K562 (cell line): ENCODE measurements around the gene CELF4. TPM values are rescaled to one million over a fixed set of nuclear protein-coding genes. Genes with fewer than 3 reads are reported as not detected.

Source experiments
- ATAC-seq: fragments of 200-7000 bp; cut with Tn5 transposase; 3 replicates; pipeline ENCODE4 v1.9.1; 2020; ENCODE audit warnings: moderate library complexity
- BruUV-seq: library from RNA; stranded (reverse); fragments of 400-500 nt; replicated peaks from 2 replicates; lab custom pipeline; 2021; lab: Mats Ljungman, UMichigan
- CTCF ChIA-PET: fragments of 300-600 bp; formaldehyde crosslinking; extraction: SDS; loops from one replicate; lab custom pipeline; 2021; ENCODE audit warnings: low intra/inter-chr PET ratio; lab: Yijun Ruan, JAX
- POLR2A ChIA-PET: fragments of 300-600, 350-650 bp; sonication (Branson Sonifier 250); formaldehyde crosslinking; extraction: SDS; loops from one replicate; lab custom pipeline; 2021; ENCODE audit warnings: antibody characterized with exemption, inconsistent platforms; lab: Yijun Ruan, JAX
- DNase-seq, 4 experiments: peaks; one replicate each; pipeline versions ENCODE4 v3.0.0 to v3.0.0-alpha.2; 2011 to 2018; ENCODE audit warnings: low spot score in 3 of 4, mixed read lengths in 3 of 4; ENCODE audit errors: extremely low read depth in 1 of 4
- FAIRE-seq: peaks from 2 replicates; lab custom pipeline; 2011; peaks lifted over from hg19 to GRCh38; lab: Jason Lieb, UNC
- H2AFZ ChIP-seq: 2 replicates; pipeline ENCODE4 v1.6.0; 2011; ENCODE audit warnings: low read depth, low read length, control low read depth, inconsistent platforms
- H3K27ac ChIP-seq: fragments of 200-600 bp; 3 replicates; pipeline ENCODE4 v1.8.0; 2011; ENCODE audit warnings: low read depth, mild to moderate bottlenecking, control low read depth, inconsistent platforms, low read length, moderate library complexity, mixed read lengths; ENCODE audit errors: extremely low read depth
- H3K27me3 ChIP-seq, 2 experiments: fragments of 300-600 bp in 1 of 2; 2 replicates in 1 of 2; 3 replicates in 1 of 2; pipeline versions ENCODE4 v1.6.0 to v1.8.0; 2011; ENCODE audit warnings: inconsistent platforms in 2 of 2, low read length in 2 of 2, mild to moderate bottlenecking in 1 of 2, mixed read lengths in 1 of 2, moderate library complexity in 1 of 2; ENCODE audit not compliant: control insufficient read depth in 2 of 2, insufficient read depth in 2 of 2
- H3K36me3 ChIP-seq: fragments of 300-600 bp; 3 replicates; pipeline ENCODE4 v1.8.0; 2011; ENCODE audit warnings: mild to moderate bottlenecking, low read length, inconsistent platforms; ENCODE audit not compliant: control insufficient read depth, insufficient read depth
- H3K4me1 ChIP-seq, 2 experiments: fragments of 200-600 bp in 1 of 2; replicated peaks in 1 of 2; 2 replicates in 1 of 2; 3 replicates in 1 of 2; pipeline versions ENCODE4 v1.5.1 to v1.8.0; 2011; ENCODE audit warnings: inconsistent platforms in 2 of 2, low read length in 2 of 2, mild to moderate bottlenecking in 1 of 2, mixed read lengths in 1 of 2, moderate library complexity in 1 of 2; ENCODE audit not compliant: control insufficient read depth in 2 of 2, insufficient read depth in 2 of 2
- H3K4me2 ChIP-seq: 2 replicates; pipeline ENCODE4 v1.6.1; 2011; ENCODE audit warnings: low read length, control low read depth, inconsistent platforms, mixed read lengths; ENCODE audit not compliant: insufficient read depth
- H3K4me3 ChIP-seq: fragments of 200-600 bp; sonication (generic), shearing (Covaris generic); 2 replicates; pipeline ENCODE4 v1.5.1; 2016; ENCODE audit warnings: control low read depth, inconsistent platforms
- H3K79me2 ChIP-seq: fragments of 200-600 bp; 3 replicates; pipeline ENCODE4 v1.8.0; 2011; ENCODE audit warnings: low read length, inconsistent platforms; ENCODE audit not compliant: control insufficient read depth, insufficient read depth
- H3K9ac ChIP-seq, 2 experiments: 2 replicates each; pipeline versions ENCODE4 v1.6.0 to v1.6.1; 2011; ENCODE audit warnings: low read depth in 2 of 2, low read length in 2 of 2, control low read depth in 1 of 2, inconsistent platforms in 1 of 2, mild to moderate bottlenecking in 1 of 2, mixed read lengths in 1 of 2; ENCODE audit not compliant: insufficient read depth in 1 of 2
- H3K9me1 ChIP-seq: one replicate; pipeline ENCODE4 v1.6.0; 2011; ENCODE audit warnings: inconsistent platforms, mild to moderate bottlenecking, low read length, moderate library complexity; ENCODE audit not compliant: control insufficient read depth, insufficient read depth
- H3K9me3 ChIP-seq: replicated peaks from 2 replicates; pipeline ENCODE4 v1.5.1; 2011; ENCODE audit warnings: low read depth, low read length, inconsistent platforms; ENCODE audit not compliant: control insufficient read depth, insufficient read depth
- H4K20me1 ChIP-seq: replicated peaks from 2 replicates; pipeline ENCODE4 v1.6.1; 2011; ENCODE audit warnings: low read length, inconsistent platforms, mixed read lengths; ENCODE audit not compliant: control insufficient read depth, insufficient read depth
- CREBBP ChIP-seq: IDR thresholded peaks from one replicate; pipeline ENCODE4 v1.6.1; 2012; ENCODE audit warnings: low read depth, mild to moderate bottlenecking, control low read depth, inconsistent platforms, low read length
- ZNF140 ChIP-seq: fragments of 250-450 bp; sonication (Bioruptor Pico); IDR thresholded peaks from 2 replicates; pipeline ENCODE4 v1.8.0; 2021; ENCODE audit warnings: moderate library complexity, mild to moderate bottlenecking, inconsistent platforms
- WGBS: fragments of 100-300 bp; shearing (Covaris generic); methylation state at CpG from one replicate; pipeline ENCODE4 v1.1.6; 2016; ENCODE audit warnings: low coverage, mixed read lengths; ENCODE audit not compliant: insufficient coverage; ENCODE audit errors: missing lambda C conversion rate; 5-methylcytosine and 5-hydroxymethylcytosine counted together
- in situ Hi-C: fragments of 300-500 bp; cut with MboI; formaldehyde crosslinking; loops from 4 replicates; pipeline ENCODE4 v1.15.0; 2018; ENCODE audit warnings: inconsistent platforms, mixed read lengths
- intact Hi-C: fragments of 100-400 bp; cut with micrococcal nuclease; formaldehyde crosslinking; loops from 2 replicates; pipeline ENCODE4 v1.14.2; 2022
- polyA plus RNA-seq, 8 experiments: library from polyadenylated mRNA; depleted of rRNA in 4 of 8; stranded (reverse) in 5 of 8; unstranded in 3 of 8; fragments of >200 nt; fragmentation: Nextera tagmentation in 2 of 8; fragmentation: Illumina TruSeq in 1 of 8; extraction: Ambion mirVana in 2 of 8; extraction: Trizol in 1 of 8; gene quantifications; 2 replicates each; pipeline versions ENCODE4 v1.2.1 to v1.2.3, GENCODE V29; 2011 to 2014; ENCODE audit warnings: inconsistent platforms in 1 of 8, missing spikeins in 1 of 8
- total RNA-seq, 7 experiments: library from RNA; depleted of rRNA in 6 of 7; stranded (reverse); fragments of >200 nt in 6 of 7; fragmentation: Illumina TruSeq in 2 of 7; extraction: Trizol in 2 of 7; gene quantifications; 2 replicates each; pipeline versions ENCODE4 v1.2.1 to v1.2.3, GENCODE V29; 2011 to 2021; ENCODE audit warnings: low replicate concordance in 1 of 7
- TF ChIP-seq, protein P1 (sequence below): fragments of 250-450 bp; sonication (Bioruptor Pico); IDR thresholded peaks from 2 replicates; pipeline ENCODE4 v1.5.0; 2020; ENCODE audit warnings: mild to moderate bottlenecking, borderline replicate concordance
- TF ChIP-seq, protein P2 (sequence below): fragments of 250-450 bp; sonication (Bioruptor Pico); IDR thresholded peaks from 2 replicates; pipeline ENCODE4 v1.4.0; 2020

CELF4 gene
- total and polyA plus RNA-seq, 9 of the 15 experiments (the other 6 are each of a cell fraction or from before 2014, with no cell fraction given): 0.04 to 0.24 (median 0.07) TPM; not detected in 3

DNA sequence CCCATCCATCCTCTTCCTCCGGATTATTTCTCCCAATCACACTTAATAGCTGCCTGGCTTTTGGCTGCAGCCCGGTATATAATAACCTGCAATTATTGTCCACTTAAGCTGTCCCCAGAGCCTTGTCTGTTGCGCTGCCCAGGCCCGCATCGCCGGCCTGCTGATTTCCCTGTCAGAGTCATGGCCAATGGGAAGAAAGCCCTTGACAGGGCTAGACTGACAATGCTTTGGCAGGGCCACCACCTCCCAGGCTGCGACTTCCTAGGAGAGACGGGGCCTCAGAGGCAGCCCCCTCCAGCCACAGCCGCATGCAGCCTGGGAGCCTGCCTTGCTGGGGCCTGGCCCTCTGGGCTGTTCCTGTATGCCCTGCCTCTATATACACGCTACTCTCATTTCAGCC is 10.0 kb upstream of the CELF4 start:
- H3K79me2 ChIP-seq: no peaks in the 10 kb centered on the region
- no peaks in the 10 kb centered on the region for H3K36me3 ChIP-seq
- H3K27me3 ChIP-seq: no peaks in the 10 kb centered on the region
- no peak overlapping the region for H3K4me2 ChIP-seq
- ChIA-PET CTCF (no interaction called here), POLR2A (interaction anchor here (0.6 kb wide), 1 partner anchor 11 kb away, joined by 3 read pairs; no protein-coding TSS in a partner anchor)
- DNase-seq (no peak), FAIRE-seq (no peak), ATAC-seq (no peak)
- no peak overlapping the region for H3K27ac ChIP-seq
- no peaks in the 10 kb centered on the region for H3K9me3 ChIP-seq
- intact Hi-C loops: no loop called here
- 2% methylated on average over 10 of the region's 10 CpGs for WGBS
- H3K9ac ChIP-seq: no peak overlapping the region
- no peaks in the 10 kb centered on the region for H3K9me1 ChIP-seq
- H2AFZ ChIP-seq: no peak overlapping the region
- no peaks in the 10 kb centered on the region for H3K4me1 ChIP-seq
- H3K4me3 ChIP-seq: no peak overlapping the region
- TF ChIP-seq, protein P1, sequence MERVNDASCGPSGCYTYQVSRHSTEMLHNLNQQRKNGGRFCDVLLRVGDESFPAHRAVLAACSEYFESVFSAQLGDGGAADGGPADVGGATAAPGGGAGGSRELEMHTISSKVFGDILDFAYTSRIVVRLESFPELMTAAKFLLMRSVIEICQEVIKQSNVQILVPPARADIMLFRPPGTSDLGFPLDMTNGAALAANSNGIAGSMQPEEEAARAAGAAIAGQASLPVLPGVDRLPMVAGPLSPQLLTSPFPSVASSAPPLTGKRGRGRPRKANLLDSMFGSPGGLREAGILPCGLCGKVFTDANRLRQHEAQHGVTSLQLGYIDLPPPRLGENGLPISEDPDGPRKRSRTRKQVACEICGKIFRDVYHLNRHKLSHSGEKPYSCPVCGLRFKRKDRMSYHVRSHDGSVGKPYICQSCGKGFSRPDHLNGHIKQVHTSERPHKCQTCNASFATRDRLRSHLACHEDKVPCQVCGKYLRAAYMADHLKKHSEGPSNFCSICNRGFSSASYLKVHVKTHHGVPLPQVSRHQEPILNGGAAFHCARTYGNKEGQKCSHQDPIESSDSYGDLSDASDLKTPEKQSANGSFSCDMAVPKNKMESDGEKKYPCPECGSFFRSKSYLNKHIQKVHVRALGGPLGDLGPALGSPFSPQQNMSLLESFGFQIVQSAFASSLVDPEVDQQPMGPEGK (CRISPR knock-in tag): no peak
- no peak for TF ChIP-seq ZNF140 (CRISPR knock-in tag)
- TF ChIP-seq, protein P2, sequence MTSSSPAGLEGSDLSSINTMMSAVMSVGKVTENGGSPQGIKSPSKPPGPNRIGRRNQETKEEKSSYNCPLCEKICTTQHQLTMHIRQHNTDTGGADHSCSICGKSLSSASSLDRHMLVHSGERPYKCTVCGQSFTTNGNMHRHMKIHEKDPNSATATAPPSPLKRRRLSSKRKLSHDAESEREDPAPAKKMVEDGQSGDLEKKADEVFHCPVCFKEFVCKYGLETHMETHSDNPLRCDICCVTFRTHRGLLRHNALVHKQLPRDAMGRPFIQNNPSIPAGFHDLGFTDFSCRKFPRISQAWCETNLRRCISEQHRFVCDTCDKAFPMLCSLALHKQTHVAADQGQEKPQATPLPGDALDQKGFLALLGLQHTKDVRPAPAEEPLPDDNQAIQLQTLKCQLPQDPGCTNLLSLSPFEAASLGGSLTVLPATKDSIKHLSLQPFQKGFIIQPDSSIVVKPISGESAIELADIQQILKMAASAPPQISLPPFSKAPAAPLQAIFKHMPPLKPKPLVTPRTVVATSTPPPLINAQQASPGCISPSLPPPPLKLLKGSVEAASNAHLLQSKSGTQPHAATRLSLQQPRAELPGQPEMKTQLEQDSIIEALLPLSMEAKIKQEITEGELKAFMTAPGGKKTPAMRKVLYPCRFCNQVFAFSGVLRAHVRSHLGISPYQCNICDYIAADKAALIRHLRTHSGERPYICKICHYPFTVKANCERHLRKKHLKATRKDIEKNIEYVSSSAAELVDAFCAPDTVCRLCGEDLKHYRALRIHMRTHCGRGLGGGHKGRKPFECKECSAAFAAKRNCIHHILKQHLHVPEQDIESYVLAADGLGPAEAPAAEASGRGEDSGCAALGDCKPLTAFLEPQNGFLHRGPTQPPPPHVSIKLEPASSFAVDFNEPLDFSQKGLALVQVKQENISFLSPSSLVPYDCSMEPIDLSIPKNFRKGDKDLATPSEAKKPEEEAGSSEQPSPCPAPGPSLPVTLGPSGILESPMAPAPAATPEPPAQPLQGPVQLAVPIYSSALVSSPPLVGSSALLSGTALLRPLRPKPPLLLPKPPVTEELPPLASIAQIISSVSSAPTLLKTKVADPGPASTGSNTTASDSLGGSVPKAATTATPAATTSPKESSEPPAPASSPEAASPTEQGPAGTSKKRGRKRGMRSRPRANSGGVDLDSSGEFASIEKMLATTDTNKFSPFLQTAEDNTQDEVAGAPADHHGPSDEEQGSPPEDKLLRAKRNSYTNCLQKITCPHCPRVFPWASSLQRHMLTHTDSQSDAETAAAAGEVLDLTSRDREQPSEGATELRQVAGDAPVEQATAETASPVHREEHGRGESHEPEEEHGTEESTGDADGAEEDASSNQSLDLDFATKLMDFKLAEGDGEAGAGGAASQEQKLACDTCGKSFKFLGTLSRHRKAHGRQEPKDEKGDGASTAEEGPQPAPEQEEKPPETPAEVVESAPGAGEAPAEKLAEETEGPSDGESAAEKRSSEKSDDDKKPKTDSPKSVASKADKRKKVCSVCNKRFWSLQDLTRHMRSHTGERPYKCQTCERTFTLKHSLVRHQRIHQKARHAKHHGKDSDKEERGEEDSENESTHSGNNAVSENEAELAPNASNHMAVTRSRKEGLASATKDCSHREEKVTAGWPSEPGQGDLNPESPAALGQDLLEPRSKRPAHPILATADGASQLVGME (CRISPR knock-in tag): no peak
- no peak for TF ChIP-seq CREBBP
- in situ Hi-C loops: no loop called here
- no TSS peak for BruUV-seq
- no peaks in the 10 kb centered on the region for H4K20me1 ChIP-seq
